H1 (cell line): ENCODE results near the gene KBTBD12. TPM values are rescaled to one million over a fixed set of nuclear protein-coding genes. Genes with fewer than 3 reads are reported as not detected.

Source experiments
- ATF2 ChIP-seq: IDR thresholded peaks from 2 replicates; pipeline ENCODE4 v1.6.1; 2012; ENCODE audit warnings: low read length, inconsistent platforms
- EGR1 ChIP-seq: IDR thresholded peaks from 2 replicates; pipeline ENCODE4 v1.6.1; 2011; ENCODE audit warnings: low read depth, low read length, borderline replicate concordance
- NANOG ChIP-seq: IDR thresholded peaks from 2 replicates; pipeline ENCODE4 v1.6.1; 2011; ENCODE audit warnings: low read length, low read depth, mild to moderate bottlenecking, inconsistent platforms; ENCODE audit not compliant: insufficient read depth, poor library complexity, severe bottlenecking
- RXRA ChIP-seq: IDR thresholded peaks from 2 replicates; pipeline ENCODE4 v1.6.1; 2011; ENCODE audit warnings: low read depth, mild to moderate bottlenecking, low read length, moderate library complexity; ENCODE audit not compliant: insufficient read depth
- SP1 ChIP-seq: IDR thresholded peaks from 2 replicates; pipeline ENCODE4 v1.6.1; 2011; ENCODE audit warnings: low read depth, low read length
- SUZ12 ChIP-seq: fragments of 200-600 bp; sonication (generic); IDR thresholded peaks from 2 replicates; pipeline ENCODE4 v1.6.1; 2012; ENCODE audit warnings: mild to moderate bottlenecking, inconsistent platforms, low read length, moderate library complexity, mixed read lengths
- polyA plus RNA-seq, 7 experiments: library from polyadenylated mRNA; depleted of rRNA in 3 of 7; stranded (reverse) in 5 of 7; unstranded in 2 of 7; fragments of >200 nt in 5 of 7; fragments of 200-250 nt in 2 of 7; gene quantifications; 1 replicate in 5 of 7; 2 replicates in 1 of 7; 4 replicates in 1 of 7; pipeline versions ENCODE4 v1.2.1 to v1.2.3, GENCODE V29; 2011 to 2013; ENCODE audit warnings: missing spikeins in 2 of 7, mixed read lengths in 2 of 7
- total RNA-seq: library from RNA; stranded (reverse); fragmentation: NEBNext Ultra II Directional; extraction: Animal tissue kit (Norgen Biotek cat#: 25700); gene quantifications from 2 replicates; pipeline ENCODE4 v1.2.1, GENCODE V29; 2021
- TF ChIP-seq, protein P1 (sequence below): IDR thresholded peaks from 2 replicates; pipeline ENCODE4 v1.6.1; 2012; ENCODE audit warnings: inconsistent platforms

KBTBD12 gene
- total and polyA plus RNA-seq, 2 of the 8 experiments (the other 6 are each of a cell fraction or from before 2014, with no cell fraction given) = 0.33 to 0.63 TPM

- TF ChIP-seq NANOG = no peak
- TF ChIP-seq, protein P1, sequence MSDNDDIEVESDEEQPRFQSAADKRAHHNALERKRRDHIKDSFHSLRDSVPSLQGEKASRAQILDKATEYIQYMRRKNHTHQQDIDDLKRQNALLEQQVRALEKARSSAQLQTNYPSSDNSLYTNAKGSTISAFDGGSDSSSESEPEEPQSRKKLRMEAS = no peak
- no peak for TF ChIP-seq SP1
- no peak for TF ChIP-seq SUZ12
- TF ChIP-seq RXRA = no peak
- no peak for TF ChIP-seq EGR1
- TF ChIP-seq ATF2 = no peak
Measured at GRCh38 chr3:127997961-127998360, 82.9 kb downstream of the KBTBD12 start (continued).
